DOHH2 (cell line): ENCODE data around the gene VPS26A.

ENCODE experiments used
- H3F3A ChIP-seq: fragments of 200-600 bp; sonication (generic), shearing (Covaris generic); 2 replicates; pipeline ENCODE4 v1.6.0; 2016; ENCODE audit warnings: antibody characterized with exemption, mild to moderate bottlenecking; ENCODE audit not compliant: control insufficient read depth, insufficient read depth
- H3K27ac ChIP-seq: fragments of 200-600 bp; sonication (generic); 2 replicates; pipeline ENCODE4 v1.5.1; 2014; ENCODE audit warnings: low read depth, mild to moderate bottlenecking, low read length, moderate library complexity
- H3K27me3 ChIP-seq: fragments of 200-600 bp; sonication (generic); 2 replicates; pipeline ENCODE4 v1.6.1; 2014; ENCODE audit warnings: mild to moderate bottlenecking, low read length, mixed read lengths; ENCODE audit not compliant: control insufficient read depth
- H3K36me3 ChIP-seq: fragments of 200-600 bp; sonication (generic); 2 replicates; pipeline ENCODE4 v1.6.1; 2014; ENCODE audit warnings: mild to moderate bottlenecking, low read length, moderate library complexity, mixed read lengths; ENCODE audit not compliant: control insufficient read depth
- H3K4me1 ChIP-seq: fragments of 200-600 bp; sonication (generic); 2 replicates; pipeline ENCODE4 v1.6.1; 2014; ENCODE audit warnings: mild to moderate bottlenecking, low read length, mixed read lengths; ENCODE audit not compliant: control insufficient read depth
- H3K4me2 ChIP-seq: fragments of 200-600 bp; sonication (generic); 2 replicates; pipeline ENCODE4 v1.6.0; 2014; ENCODE audit warnings: mild to moderate bottlenecking, low read length, moderate library complexity
- H3K4me3 ChIP-seq: fragments of 200-600 bp; sonication (generic); 2 replicates; pipeline ENCODE4 v1.5.1; 2014; ENCODE audit warnings: mild to moderate bottlenecking, low read length, mixed read lengths
- H3K79me2 ChIP-seq: fragments of 200-600 bp; sonication (generic); 2 replicates; pipeline ENCODE4 v1.6.1; 2014; ENCODE audit warnings: mild to moderate bottlenecking, low read length, mixed read lengths; ENCODE audit not compliant: control insufficient read depth
- H3K9me2 ChIP-seq: fragments of 200-600 bp; sonication (generic); replicated peaks from 2 replicates; pipeline ENCODE4 v1.6.1; 2014; ENCODE audit warnings: mild to moderate bottlenecking, low read length, mixed read lengths; ENCODE audit not compliant: control insufficient read depth
- H3K9me3 ChIP-seq: fragments of 200-600 bp; sonication (generic); 2 replicates; pipeline ENCODE4 v1.6.1; 2014; ENCODE audit warnings: antibody characterized with exemption, low read length, mixed read lengths; ENCODE audit not compliant: control insufficient read depth, insufficient read depth
- H4K20me1 ChIP-seq: fragments of 200-600 bp; sonication (generic); 2 replicates; pipeline ENCODE4 v1.6.0; 2014; ENCODE audit warnings: low read depth, mild to moderate bottlenecking, antibody characterized with exemption, low read length, moderate library complexity; ENCODE audit not compliant: control insufficient read depth, insufficient read depth
- EZH2phosphoT487 ChIP-seq: fragments of 200-600 bp; sonication (generic); IDR thresholded peaks from 2 replicates; pipeline ENCODE4 v1.6.1; 2017; ENCODE audit warnings: borderline replicate concordance, mild to moderate bottlenecking, antibody characterized with exemption, low read length, moderate library complexity, mixed read lengths
- TF ChIP-seq, protein P1 (sequence below): fragments of 200-600 bp; sonication (generic); IDR thresholded peaks from one replicate; pipeline ENCODE4 v1.5.1; 2014; ENCODE audit warnings: antibody characterized with exemption, mild to moderate bottlenecking, low read depth, low read length; ENCODE audit not compliant: poor library complexity, severe bottlenecking

VPS26A gene

DNA sequence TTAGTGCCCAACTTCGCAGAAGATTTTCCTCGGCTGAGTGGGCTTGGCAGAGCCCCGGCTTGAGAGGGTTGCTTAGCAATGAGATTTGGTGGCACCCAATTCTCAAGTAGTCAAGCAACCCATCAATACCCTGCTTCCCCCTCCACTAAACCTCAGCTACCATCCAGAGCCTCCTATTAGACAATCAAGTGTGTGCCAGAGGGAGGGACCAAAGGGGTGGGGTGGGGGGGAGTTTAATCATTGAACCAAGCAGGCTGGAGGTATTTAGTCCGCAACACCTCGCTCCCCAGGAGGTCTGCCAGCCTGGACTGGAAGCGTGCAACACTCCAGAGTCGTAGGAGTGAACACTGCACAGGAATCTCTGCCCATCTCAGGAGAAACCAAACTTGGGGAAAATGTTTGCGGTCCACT lies 96.1 kb downstream of the VPS26A start, which contains the start of gene HKDC1:
TSS of gene HKDC1 (plus strand) at position 292 of the 411 bp plus-strand sequence. CDS start at position 396, 104 bp downstream.
- Histone ChIP-seq H3K9me2 (no peaks in the 10 kb centered on the region), H3F3A (0 out of 2 replicates have a peak, but pooled peaks cover 4% of the 10 kb centered on the region), H3K4me1 (peaks cover 14% of the 10 kb centered on the region), H4K20me1 (no peaks in the 10 kb centered on the region), H3K4me2 (no peak within 1 kb of the TSS), H3K9me3 (no peaks in the 10 kb centered on the region), H3K79me2 (no peaks in the 10 kb centered on the region), H3K36me3 (no peaks in the 10 kb centered on the region), H3K27ac (no peak within 1 kb of the TSS), H3K4me3 (no peak within 1 kb of the TSS), H3K27me3 (peaks cover 19% of the 10 kb centered on the region)
- TF ChIP-seq EZH2phosphoT487 = no peak
- TF ChIP-seq, protein P1, sequence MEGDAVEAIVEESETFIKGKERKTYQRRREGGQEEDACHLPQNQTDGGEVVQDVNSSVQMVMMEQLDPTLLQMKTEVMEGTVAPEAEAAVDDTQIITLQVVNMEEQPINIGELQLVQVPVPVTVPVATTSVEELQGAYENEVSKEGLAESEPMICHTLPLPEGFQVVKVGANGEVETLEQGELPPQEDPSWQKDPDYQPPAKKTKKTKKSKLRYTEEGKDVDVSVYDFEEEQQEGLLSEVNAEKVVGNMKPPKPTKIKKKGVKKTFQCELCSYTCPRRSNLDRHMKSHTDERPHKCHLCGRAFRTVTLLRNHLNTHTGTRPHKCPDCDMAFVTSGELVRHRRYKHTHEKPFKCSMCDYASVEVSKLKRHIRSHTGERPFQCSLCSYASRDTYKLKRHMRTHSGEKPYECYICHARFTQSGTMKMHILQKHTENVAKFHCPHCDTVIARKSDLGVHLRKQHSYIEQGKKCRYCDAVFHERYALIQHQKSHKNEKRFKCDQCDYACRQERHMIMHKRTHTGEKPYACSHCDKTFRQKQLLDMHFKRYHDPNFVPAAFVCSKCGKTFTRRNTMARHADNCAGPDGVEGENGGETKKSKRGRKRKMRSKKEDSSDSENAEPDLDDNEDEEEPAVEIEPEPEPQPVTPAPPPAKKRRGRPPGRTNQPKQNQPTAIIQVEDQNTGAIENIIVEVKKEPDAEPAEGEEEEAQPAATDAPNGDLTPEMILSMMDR = no peak

DNA sequence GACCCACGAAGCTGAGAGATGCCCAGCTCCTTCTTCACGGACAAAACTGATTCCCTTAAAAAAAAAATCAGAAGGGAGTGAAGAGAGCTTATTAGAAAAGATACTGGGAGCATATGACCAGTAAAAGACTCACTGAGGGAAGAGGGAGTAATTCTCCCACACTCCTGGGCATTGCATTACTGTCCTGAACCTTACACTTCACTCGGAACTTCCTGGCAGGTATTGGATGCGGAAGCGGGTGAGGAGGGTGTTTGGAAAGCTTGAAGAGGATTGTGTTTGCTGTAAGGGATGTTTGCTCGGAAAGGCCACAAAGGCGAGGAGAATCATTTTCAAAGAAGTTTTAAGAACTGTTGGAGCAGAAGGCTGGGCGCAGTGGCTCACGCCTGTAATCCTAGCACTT lies 96.5 kb downstream of the VPS26A start:
- no peaks in the 10 kb centered on the region for H3K79me2 ChIP-seq
- no peak overlapping the region for H3K4me2 ChIP-seq
- H3K4me1 ChIP-seq = peaks cover 14% of the 10 kb centered on the region
- 0 out of 2 replicates have a peak, but pooled peaks cover 4% of the 10 kb centered on the region for H3F3A ChIP-seq
- H3K36me3 ChIP-seq = no peaks in the 10 kb centered on the region
- H3K9me2 ChIP-seq = no peaks in the 10 kb centered on the region
- H3K27me3 ChIP-seq = peaks cover 17% of the 10 kb centered on the region
- no peaks in the 10 kb centered on the region for H4K20me1 ChIP-seq
- H3K9me3 ChIP-seq = no peaks in the 10 kb centered on the region
- no peak overlapping the region for H3K4me3 ChIP-seq
- TF ChIP-seq EZH2phosphoT487 = no peak
- TF ChIP-seq, protein P1 = no peak
- no peak overlapping the region for H3K27ac ChIP-seq
